GM23338 (cell line): ENCODE data around the gene OPALIN. TPM values are rescaled to one million over a fixed set of nuclear protein-coding genes. Genes with fewer than 3 reads are reported as not detected.

Experiments used
- ATAC-seq: fragments of 200-7000 bp; cut with Tn5 transposase; 3 replicates; pipeline ENCODE4 v1.9.1; 2020
- DNase-seq: peaks from one replicate; pipeline ENCODE4 v3.0.0-alpha.2; 2015; ENCODE audit warnings: low spot score
- H2AFZ ChIP-seq: fragments of 200-600 bp; sonication (generic); 2 replicates; pipeline ENCODE4 v1.8.0; 2016; ENCODE audit warnings: antibody characterized with exemption, mild to moderate bottlenecking, moderate library complexity
- H3F3A ChIP-seq: fragments of 200-600 bp; sonication (generic); replicated peaks from 2 replicates; pipeline ENCODE4 v1.8.0; 2017; ENCODE audit warnings: antibody characterized with exemption, mixed run types, low read depth
- H3K27ac ChIP-seq: fragments of 200-600 bp; sonication (generic); 2 replicates; pipeline ENCODE4 v1.6.1; 2016; ENCODE audit warnings: low read depth
- H3K27me3 ChIP-seq: fragments of 200-600 bp; sonication (generic); 2 replicates; pipeline ENCODE4 v1.8.0; 2016; ENCODE audit warnings: mild to moderate bottlenecking, mixed run types, moderate library complexity; ENCODE audit not compliant: insufficient read depth
- H3K36me3 ChIP-seq: fragments of 200-600 bp; sonication (generic); 2 replicates; pipeline ENCODE4 v1.8.0; 2016; ENCODE audit warnings: mild to moderate bottlenecking; ENCODE audit not compliant: insufficient read depth
- H3K4me1 ChIP-seq: fragments of 200-600 bp; sonication (generic); 2 replicates; pipeline ENCODE4 v1.8.0; 2016; ENCODE audit warnings: mild to moderate bottlenecking, moderate library complexity; ENCODE audit not compliant: insufficient read depth
- H3K4me2 ChIP-seq: fragments of 200-600 bp; sonication (generic); 2 replicates; pipeline ENCODE4 v1.7.1; 2017; ENCODE audit warnings: mixed run types
- H3K4me3 ChIP-seq: fragments of 200-600 bp; sonication (generic); 2 replicates; pipeline ENCODE4 v1.6.1; 2016; ENCODE audit warnings: mixed run types
- H3K79me2 ChIP-seq: fragments of 200-600 bp; sonication (generic); replicated peaks from 2 replicates; pipeline ENCODE4 v1.8.0; 2017; ENCODE audit warnings: mild to moderate bottlenecking; ENCODE audit not compliant: insufficient read depth
- H3K9me2 ChIP-seq: fragments of 200-600 bp; sonication (generic); 2 replicates; pipeline ENCODE4 v1.8.0; 2017; ENCODE audit not compliant: insufficient read depth
- H4K20me1 ChIP-seq: fragments of 200-600 bp; sonication (generic); replicated peaks from 2 replicates; pipeline ENCODE4 v1.8.0; 2017; ENCODE audit warnings: mild to moderate bottlenecking; ENCODE audit not compliant: insufficient read depth
- H3K27ac Mint-ChIP-seq: 2 replicates; pipeline ENCODE4 v1.8.0; 2020; ENCODE audit warnings: inconsistent platforms, mild to moderate bottlenecking, moderate library complexity, mixed read lengths
- H3K27me3 Mint-ChIP-seq: 3 replicates; pipeline ENCODE4 v1.8.0; 2022; ENCODE audit warnings: low read depth, mild to moderate bottlenecking, moderate library complexity, mixed read lengths, inconsistent platforms; ENCODE audit not compliant: insufficient read depth, poor library complexity
- H3K36me3 Mint-ChIP-seq: 3 replicates; pipeline ENCODE4 v1.8.0; 2021; ENCODE audit warnings: low read depth, mild to moderate bottlenecking, inconsistent platforms, moderate library complexity, mixed read lengths
- H3K4me1 Mint-ChIP-seq: 3 replicates; pipeline ENCODE4 v1.8.0; 2020; ENCODE audit warnings: mild to moderate bottlenecking, inconsistent platforms, mixed read lengths
- H3K4me3 Mint-ChIP-seq: 3 replicates; pipeline ENCODE4 v1.8.0; 2021; ENCODE audit warnings: moderate library complexity, mild to moderate bottlenecking, inconsistent platforms, mixed read lengths
- H3K9me3 Mint-ChIP-seq: 3 replicates; pipeline ENCODE4 v1.8.0; 2020; ENCODE audit warnings: moderate library complexity, mild to moderate bottlenecking, inconsistent platforms, mixed read lengths
- CREB1 ChIP-seq: fragments of 250-450 bp; sonication (Bioruptor Pico); IDR thresholded peaks from 2 replicates; pipeline ENCODE4 v1.5.0; 2020; ENCODE audit warnings: low read depth, mild to moderate bottlenecking, moderate library complexity
- CTCF ChIP-seq, 2 experiments: fragments of 200-600 bp in 1 of 2; sonication (generic) in 1 of 2; conservative IDR thresholded peaks; 2 replicates each; pipeline versions ENCODE4 v1.5.1 to v1.6.1; 2016 to 2017; ENCODE audit warnings: antibody characterized with exemption in 2 of 2, low read depth in 2 of 2, mild to moderate bottlenecking in 2 of 2, moderate library complexity in 1 of 2
- ETS1 ChIP-seq: IDR thresholded peaks from 2 replicates; pipeline ENCODE4 v1.6.1; 2016; ENCODE audit warnings: antibody characterized with exemption
- EZH2 ChIP-seq: fragments of 200-600 bp; sonication (generic); IDR thresholded peaks from one replicate; pipeline ENCODE4 v1.8.0; 2017; ENCODE audit warnings: antibody characterized with exemption, mild to moderate bottlenecking, low read depth; ENCODE audit not compliant: unreplicated experiment
- EZH2phosphoT487 ChIP-seq: fragments of 200-600 bp; sonication (generic); IDR thresholded peaks from one replicate; pipeline ENCODE4 v1.8.1; 2018; ENCODE audit warnings: antibody characterized with exemption; ENCODE audit not compliant: unreplicated experiment
- JUNB ChIP-seq: IDR thresholded peaks from one replicate; pipeline ENCODE4 v1.6.1; 2016; ENCODE audit warnings: antibody characterized with exemption; ENCODE audit not compliant: unreplicated experiment
- NANOG ChIP-seq: IDR thresholded peaks from 2 replicates; pipeline ENCODE4 v1.6.1; 2016; ENCODE audit warnings: antibody characterized with exemption, borderline replicate concordance
- POLR2AphosphoS5 ChIP-seq: IDR thresholded peaks from 2 replicates; pipeline ENCODE4 v1.6.1; 2016; ENCODE audit warnings: antibody characterized with exemption, low read depth
- REST ChIP-seq: IDR thresholded peaks from one replicate; pipeline ENCODE4 v1.6.1; 2018; ENCODE audit warnings: antibody characterized with exemption; ENCODE audit not compliant: unreplicated experiment
- STAT1 ChIP-seq: IDR thresholded peaks from one replicate; pipeline ENCODE4 v1.6.1; 2016; ENCODE audit warnings: antibody characterized with exemption; ENCODE audit not compliant: unreplicated experiment
- ZNF114 ChIP-seq: fragments of 250-450 bp; sonication (Bioruptor Pico); IDR thresholded peaks from 2 replicates; pipeline ENCODE4 v1.5.0; 2020; ENCODE audit warnings: mild to moderate bottlenecking, moderate library complexity
- ZNF331 ChIP-seq: fragments of 250-450 bp; sonication (Bioruptor Pico); IDR thresholded peaks from 2 replicates; pipeline ENCODE4 v1.5.0; 2020; ENCODE audit warnings: low read depth, mild to moderate bottlenecking, moderate library complexity
- ZNF462 ChIP-seq: fragments of 250-450 bp; sonication (Bioruptor Pico); IDR thresholded peaks from 2 replicates; pipeline ENCODE4 v1.5.0; 2020; ENCODE audit warnings: mild to moderate bottlenecking, moderate library complexity
- polyA plus RNA-seq: library from polyadenylated mRNA; unstranded; fragments of >200 nt; fragmentation: Nextera tagmentation; extraction: Ambion mirVana; gene quantifications from 2 replicates; pipeline ENCODE4 v1.2.1, GENCODE V29; 2016
- total RNA-seq: library from RNA; depleted of rRNA; stranded (reverse); fragments of >200 nt; shearing (Covaris generic); gene quantifications from 2 replicates; pipeline ENCODE4 v1.2.3, GENCODE V29; 2014

OPALIN gene
- total and polyA plus RNA-seq, 2 experiments from 2014 or later: not detected

- no peaks in the 10 kb centered on the region for H3K9me3 Mint-ChIP-seq
- H3K27ac ChIP-seq: no peak overlapping the region
- H3K4me3 ChIP-seq: no peak overlapping the region
- H3K4me2 ChIP-seq: no peak overlapping the region
- ATAC-seq (no peak), DNase-seq (no peak)
- no peak overlapping the region for H3K27ac Mint-ChIP-seq
- peaks cover 5% of the 10 kb centered on the region for H3K27me3 Mint-ChIP-seq
- no peaks in the 10 kb centered on the region for H3K36me3 Mint-ChIP-seq
- H3K79me2 ChIP-seq: no peaks in the 10 kb centered on the region
- H3K27me3 ChIP-seq: no peaks in the 10 kb centered on the region
- no peaks in the 10 kb centered on the region for H3K9me2 ChIP-seq
- no peaks in the 10 kb centered on the region for H3F3A ChIP-seq
- H4K20me1 ChIP-seq: no peaks in the 10 kb centered on the region
- no peak overlapping the region for H2AFZ ChIP-seq
- TF ChIP-seq NANOG: no peak
- TF ChIP-seq CTCF (conservative IDR thresholded peaks at IDR 0.05; ENCODE audit: low read depth in 2 of 2): no peak
- no peak for TF ChIP-seq JUNB
- TF ChIP-seq ZNF114 (CRISPR knock-in tag): no peak
- TF ChIP-seq ETS1: no peak
- TF ChIP-seq POLR2AphosphoS5: no peak
- no peak for TF ChIP-seq EZH2
- no peak for TF ChIP-seq EZH2phosphoT487
- TF ChIP-seq STAT1: no peak
- TF ChIP-seq ZNF462 (CRISPR knock-in tag): no peak
- no peak for TF ChIP-seq REST
- TF ChIP-seq CREB1 (CRISPR knock-in tag): no peak
- no peak for TF ChIP-seq ZNF331
- peaks cover 19% of the 10 kb centered on the region for H3K4me1 ChIP-seq
- no peaks in the 10 kb centered on the region for H3K36me3 ChIP-seq
- H3K4me3 Mint-ChIP-seq: no peak overlapping the region
- H3K4me1 Mint-ChIP-seq: peaks cover 28% of the 10 kb centered on the region
Measured at GRCh38 chr10:96397902-96398301, 39.1 kb upstream of the OPALIN start.
